K562 (cell line): Measurements from ENCODE around the gene SKAP1. TPM values are rescaled to one million over a fixed set of nuclear protein-coding genes. Genes with fewer than 3 reads are reported as not detected.
"Not testable (repeated sequence)": the region's sequence is repeated elsewhere in the genome, so short reads cannot be mapped to it uniquely, and the experiment has no call there.

Source experiments
- ATAC-seq: fragments of 200-7000 bp; cut with Tn5 transposase; 3 replicates; pipeline ENCODE4 v1.9.1; 2020; ENCODE audit warnings: moderate library complexity
- BruUV-seq: library from RNA; stranded (reverse); fragments of 400-500 nt; replicated peaks from 2 replicates; lab custom pipeline; 2021; lab: Mats Ljungman, UMichigan
- CTCF ChIA-PET: fragments of 300-600 bp; formaldehyde crosslinking; extraction: SDS; loops from one replicate; lab custom pipeline; 2021; ENCODE audit warnings: low intra/inter-chr PET ratio; lab: Yijun Ruan, JAX
- POLR2A ChIA-PET: fragments of 300-600, 350-650 bp; sonication (Branson Sonifier 250); formaldehyde crosslinking; extraction: SDS; loops from one replicate; lab custom pipeline; 2021; ENCODE audit warnings: antibody characterized with exemption, inconsistent platforms; lab: Yijun Ruan, JAX
- DNase-seq, 4 experiments: peaks; one replicate each; pipeline versions ENCODE4 v3.0.0 to v3.0.0-alpha.2; 2011 to 2018; ENCODE audit warnings: low spot score in 3 of 4, mixed read lengths in 3 of 4; ENCODE audit errors: extremely low read depth in 1 of 4
- FAIRE-seq: peaks from 2 replicates; lab custom pipeline; 2011; peaks lifted over from hg19 to GRCh38; lab: Jason Lieb, UNC
- H2AFZ ChIP-seq: 2 replicates; pipeline ENCODE4 v1.6.0; 2011; ENCODE audit warnings: low read depth, low read length, control low read depth, inconsistent platforms
- H3K27ac ChIP-seq: fragments of 200-600 bp; 3 replicates; pipeline ENCODE4 v1.8.0; 2011; ENCODE audit warnings: low read depth, mild to moderate bottlenecking, control low read depth, inconsistent platforms, low read length, moderate library complexity, mixed read lengths; ENCODE audit errors: extremely low read depth
- H3K27me3 ChIP-seq, 2 experiments: fragments of 300-600 bp in 1 of 2; 2 replicates in 1 of 2; 3 replicates in 1 of 2; pipeline versions ENCODE4 v1.6.0 to v1.8.0; 2011; ENCODE audit warnings: inconsistent platforms in 2 of 2, low read length in 2 of 2, mild to moderate bottlenecking in 1 of 2, mixed read lengths in 1 of 2, moderate library complexity in 1 of 2; ENCODE audit not compliant: control insufficient read depth in 2 of 2, insufficient read depth in 2 of 2
- H3K36me3 ChIP-seq: fragments of 300-600 bp; 3 replicates; pipeline ENCODE4 v1.8.0; 2011; ENCODE audit warnings: mild to moderate bottlenecking, low read length, inconsistent platforms; ENCODE audit not compliant: control insufficient read depth, insufficient read depth
- H3K4me1 ChIP-seq, 2 experiments: fragments of 200-600 bp in 1 of 2; replicated peaks in 1 of 2; 2 replicates in 1 of 2; 3 replicates in 1 of 2; pipeline versions ENCODE4 v1.5.1 to v1.8.0; 2011; ENCODE audit warnings: inconsistent platforms in 2 of 2, low read length in 2 of 2, mild to moderate bottlenecking in 1 of 2, mixed read lengths in 1 of 2, moderate library complexity in 1 of 2; ENCODE audit not compliant: control insufficient read depth in 2 of 2, insufficient read depth in 2 of 2
- H3K4me2 ChIP-seq: 2 replicates; pipeline ENCODE4 v1.6.1; 2011; ENCODE audit warnings: low read length, control low read depth, inconsistent platforms, mixed read lengths; ENCODE audit not compliant: insufficient read depth
- H3K4me3 ChIP-seq: fragments of 200-600 bp; sonication (generic), shearing (Covaris generic); 2 replicates; pipeline ENCODE4 v1.5.1; 2016; ENCODE audit warnings: control low read depth, inconsistent platforms
- H3K79me2 ChIP-seq: fragments of 200-600 bp; 3 replicates; pipeline ENCODE4 v1.8.0; 2011; ENCODE audit warnings: low read length, inconsistent platforms; ENCODE audit not compliant: control insufficient read depth, insufficient read depth
- H3K9ac ChIP-seq, 2 experiments: 2 replicates each; pipeline versions ENCODE4 v1.6.0 to v1.6.1; 2011; ENCODE audit warnings: low read depth in 2 of 2, low read length in 2 of 2, control low read depth in 1 of 2, inconsistent platforms in 1 of 2, mild to moderate bottlenecking in 1 of 2, mixed read lengths in 1 of 2; ENCODE audit not compliant: insufficient read depth in 1 of 2
- H3K9me1 ChIP-seq: one replicate; pipeline ENCODE4 v1.6.0; 2011; ENCODE audit warnings: inconsistent platforms, mild to moderate bottlenecking, low read length, moderate library complexity; ENCODE audit not compliant: control insufficient read depth, insufficient read depth
- H3K9me3 ChIP-seq: replicated peaks from 2 replicates; pipeline ENCODE4 v1.5.1; 2011; ENCODE audit warnings: low read depth, low read length, inconsistent platforms; ENCODE audit not compliant: control insufficient read depth, insufficient read depth
- H4K20me1 ChIP-seq: replicated peaks from 2 replicates; pipeline ENCODE4 v1.6.1; 2011; ENCODE audit warnings: low read length, inconsistent platforms, mixed read lengths; ENCODE audit not compliant: control insufficient read depth, insufficient read depth
- FOXA3 ChIP-seq, 2 experiments: fragments of 450-650 bp in 1 of 2; sonication (generic) in 1 of 2; formaldehyde crosslinking; IDR thresholded peaks in 1 of 2; conservative IDR thresholded peaks in 1 of 2; 2 replicates each; pipeline versions ENCODE4 v1.4.0 to v1.8.0; 2020 to 2022; ENCODE audit warnings: mild to moderate bottlenecking in 2 of 2, missing genetic modification reagents in 1 of 2
- NCOA4 ChIP-seq: fragments of 450-650 bp; IDR thresholded peaks from 2 replicates; pipeline ENCODE4 v1.6.1; 2018; ENCODE audit warnings: mild to moderate bottlenecking; ENCODE audit not compliant: partially characterized antibody
- RBM15 ChIP-seq: fragments of 200-400 bp; formaldehyde crosslinking; IDR thresholded peaks from 2 replicates; pipeline ENCODE4 v1.6.1; 2018; ENCODE audit warnings: mild to moderate bottlenecking, low read length, moderate library complexity; ENCODE audit not compliant: insufficient read depth
- TAF9B ChIP-seq: fragments of 450-650 bp; IDR thresholded peaks from 2 replicates; pipeline ENCODE4 v1.6.1; 2018; ENCODE audit warnings: mild to moderate bottlenecking; ENCODE audit not compliant: partially characterized antibody
- ZNF668 ChIP-seq: fragments of 250-450 bp; sonication (Bioruptor Pico); IDR thresholded peaks from 2 replicates; pipeline ENCODE4 v1.8.0; 2022; ENCODE audit warnings: mild to moderate bottlenecking, inconsistent platforms
- ZNF785 ChIP-seq: fragments of 250-450 bp; sonication (Bioruptor Pico); IDR thresholded peaks from 2 replicates; pipeline ENCODE4 v1.4.0; 2020; ENCODE audit warnings: mild to moderate bottlenecking
- WGBS: fragments of 100-300 bp; shearing (Covaris generic); methylation state at CpG from one replicate; pipeline ENCODE4 v1.1.6; 2016; ENCODE audit warnings: low coverage, mixed read lengths; ENCODE audit not compliant: insufficient coverage; ENCODE audit errors: missing lambda C conversion rate; 5-methylcytosine and 5-hydroxymethylcytosine counted together
- in situ Hi-C: fragments of 300-500 bp; cut with MboI; formaldehyde crosslinking; loops from 4 replicates; pipeline ENCODE4 v1.15.0; 2018; ENCODE audit warnings: inconsistent platforms, mixed read lengths
- intact Hi-C: fragments of 100-400 bp; cut with micrococcal nuclease; formaldehyde crosslinking; loops from 2 replicates; pipeline ENCODE4 v1.14.2; 2022
- polyA plus RNA-seq, 8 experiments: library from polyadenylated mRNA; depleted of rRNA in 4 of 8; stranded (reverse) in 5 of 8; unstranded in 3 of 8; fragments of >200 nt; fragmentation: Nextera tagmentation in 2 of 8; fragmentation: Illumina TruSeq in 1 of 8; extraction: Ambion mirVana in 2 of 8; extraction: Trizol in 1 of 8; gene quantifications; 2 replicates each; pipeline versions ENCODE4 v1.2.1 to v1.2.3, GENCODE V29; 2011 to 2014; ENCODE audit warnings: inconsistent platforms in 1 of 8, missing spikeins in 1 of 8
- total RNA-seq, 7 experiments: library from RNA; depleted of rRNA in 6 of 7; stranded (reverse); fragments of >200 nt in 6 of 7; fragmentation: Illumina TruSeq in 2 of 7; extraction: Trizol in 2 of 7; gene quantifications; 2 replicates each; pipeline versions ENCODE4 v1.2.1 to v1.2.3, GENCODE V29; 2011 to 2021; ENCODE audit warnings: low replicate concordance in 1 of 7
- TF ChIP-seq, protein P1 (sequence below): fragments of 250-450 bp; sonication (Bioruptor Pico); IDR thresholded peaks from 2 replicates; pipeline ENCODE4 v1.5.1; 2021; ENCODE audit warnings: mild to moderate bottlenecking
- TF ChIP-seq, protein P2 (sequence below), 2 experiments: IDR thresholded peaks in 1 of 2; conservative IDR thresholded peaks in 1 of 2; 2 replicates each; pipeline ENCODE4 v1.6.1; 2016; ENCODE audit warnings: low read depth in 2 of 2, mild to moderate bottlenecking in 1 of 2, missing compliant biosample characterization in 1 of 2, missing genetic modification characterization in 1 of 2, moderate library complexity in 1 of 2

SKAP1 gene
- total and polyA plus RNA-seq, 9 of the 15 experiments (the other 6 are each of a cell fraction or from before 2014, with no cell fraction given): 0.06 to 0.80 (median 0.10) TPM; not detected in 4

DNA sequence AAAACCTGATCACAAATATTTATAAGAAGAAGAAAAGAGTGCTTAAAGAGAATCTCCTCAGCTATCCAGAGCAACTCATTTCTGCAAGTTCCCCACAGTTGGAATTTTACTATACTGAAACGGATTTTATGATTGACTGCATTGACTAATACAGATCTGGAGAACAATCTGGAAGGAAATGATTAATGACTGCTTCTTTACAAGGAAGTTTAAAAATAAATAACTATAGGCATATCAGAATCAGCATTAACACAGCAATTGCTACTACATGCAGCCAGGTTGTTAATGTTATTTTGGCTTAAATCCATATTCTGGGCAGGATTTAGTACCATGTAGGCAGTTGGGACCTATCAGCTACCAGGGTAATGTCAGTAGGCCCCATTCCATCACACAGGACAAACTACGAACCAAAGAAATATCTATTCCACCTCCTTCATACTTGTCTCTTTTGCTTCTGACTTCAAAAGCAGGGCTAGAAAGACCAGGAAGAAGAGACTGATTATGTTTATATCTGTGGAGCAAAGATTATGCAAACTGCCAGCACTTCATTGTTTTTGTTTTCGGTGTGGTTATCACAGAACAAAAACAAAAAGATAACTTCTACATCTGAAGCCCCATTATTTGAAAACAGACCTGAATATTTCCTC lies 3.9 kb downstream of the SKAP1 start (continued):
- TF ChIP-seq ZNF785 (no peak), TAF9B (no peak)
- TF ChIP-seq, all 486 proteins: peak for 6

DNA sequence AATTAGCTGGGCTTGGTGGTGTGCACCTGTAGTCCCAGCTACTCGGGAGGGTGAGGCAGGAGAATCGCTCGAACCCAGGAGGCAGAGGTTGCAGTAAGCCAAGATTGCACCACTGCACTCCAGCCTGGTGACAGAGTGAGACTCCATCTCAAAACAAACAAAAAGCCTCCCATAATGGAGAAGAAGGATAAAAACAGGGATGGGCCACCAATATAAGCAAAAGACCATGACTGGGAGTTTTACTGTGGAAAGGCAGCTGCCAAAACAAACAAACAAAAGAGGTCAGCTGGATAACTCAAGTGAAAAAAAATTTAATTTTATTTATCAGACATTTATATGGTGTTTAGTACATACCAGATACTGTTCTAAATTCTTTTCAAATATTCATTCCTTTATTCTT lies 8.0 kb downstream of the SKAP1 start:
- BruUV-seq, H3K79me2 ChIP-seq, intact Hi-C loops, H3K36me3 ChIP-seq, ATAC-seq, H3K27me3 ChIP-seq, CTCF ChIA-PET, H3K4me2 ChIP-seq, H2AFZ ChIP-seq, in situ Hi-C loops, H4K20me1 ChIP-seq, H3K9me1 ChIP-seq, H3K27ac ChIP-seq, H3K4me3 ChIP-seq, H3K9me3 ChIP-seq, FAIRE-seq, DNase-seq, H3K9ac ChIP-seq: not testable (repeated sequence)
- H3K4me1 ChIP-seq: peaks cover 0 to 16% of the 10 kb centered on the region in 2 experiments; a peak in 4 of 5 replicates
- 93% methylated on average over 3 of the region's 3 CpGs for WGBS
- POLR2A ChIA-PET: interaction anchor here (1.4 to 1.5 kb wide), 2 partner anchors 10 to 17 kb away, joined by 3 to 4 read pairs; no protein-coding TSS in a partner anchor

DNA sequence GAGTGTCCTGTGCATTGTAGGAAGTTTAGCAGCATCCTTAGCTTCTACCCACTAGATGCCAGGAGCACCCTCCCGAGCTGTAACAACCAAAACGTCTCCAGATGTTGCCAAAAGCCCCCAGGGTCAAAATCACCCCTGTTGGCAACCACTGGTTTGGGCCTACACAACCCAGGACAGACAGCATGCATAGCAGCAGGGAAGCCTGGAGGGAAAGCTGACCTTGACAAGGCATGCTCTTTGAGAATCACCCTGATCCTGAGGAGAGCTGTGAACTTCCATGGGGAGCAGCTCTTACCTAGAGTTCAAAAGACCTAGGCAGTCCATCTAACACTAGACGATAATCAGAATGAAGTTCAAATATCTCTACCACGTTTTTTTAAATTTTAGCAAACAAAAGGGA lies 9.2 kb downstream of the SKAP1 start:
- FAIRE-seq: no peak
- Histone ChIP-seq H3K9ac (no peak overlapping the region), H3K27me3 (no peaks in the 10 kb centered on the region), H3K27ac (no peak overlapping the region), H4K20me1 (no peaks in the 10 kb centered on the region), H3K79me2 (no peaks in the 10 kb centered on the region), H3K4me3 (no peak overlapping the region), H3K9me1 (no peaks in the 10 kb centered on the region), H3K4me2 (no peak overlapping the region), H2AFZ (peak overlapping the region; percentile 43), H3K9me3 (no peaks in the 10 kb centered on the region), H3K36me3 (no peaks in the 10 kb centered on the region), H3K4me1 (peaks cover 0 to 9% of the 10 kb centered on the region in 2 experiments; a peak in 3 of 5 replicates)
- ChIA-PET CTCF (no interaction called here), POLR2A (interaction anchor here (1.4 to 1.5 kb wide), 2 partner anchors 8 to 18 kb away, joined by 3 to 4 read pairs; no protein-coding TSS in a partner anchor)
- BruUV-seq: no TSS peak
- in situ Hi-C loops: no loop called here
- DNase-seq: no peak
- WGBS: 32% methylated on average over 4 of the region's 4 CpGs
- ATAC-seq: no peak
- intact Hi-C loops: no loop called here
- TF ChIP-seq FOXA3 (CRISPR knock-in tag; conservative IDR thresholded peaks at IDR 0.05 in 1 of 2, IDR thresholded peaks at IDR 0.05 in 1 of 2) (no peak), NCOA4 (no peak), ZNF668 (CRISPR knock-in tag) (no peak), RBM15 (no peak)
- TF ChIP-seq, protein P1, sequence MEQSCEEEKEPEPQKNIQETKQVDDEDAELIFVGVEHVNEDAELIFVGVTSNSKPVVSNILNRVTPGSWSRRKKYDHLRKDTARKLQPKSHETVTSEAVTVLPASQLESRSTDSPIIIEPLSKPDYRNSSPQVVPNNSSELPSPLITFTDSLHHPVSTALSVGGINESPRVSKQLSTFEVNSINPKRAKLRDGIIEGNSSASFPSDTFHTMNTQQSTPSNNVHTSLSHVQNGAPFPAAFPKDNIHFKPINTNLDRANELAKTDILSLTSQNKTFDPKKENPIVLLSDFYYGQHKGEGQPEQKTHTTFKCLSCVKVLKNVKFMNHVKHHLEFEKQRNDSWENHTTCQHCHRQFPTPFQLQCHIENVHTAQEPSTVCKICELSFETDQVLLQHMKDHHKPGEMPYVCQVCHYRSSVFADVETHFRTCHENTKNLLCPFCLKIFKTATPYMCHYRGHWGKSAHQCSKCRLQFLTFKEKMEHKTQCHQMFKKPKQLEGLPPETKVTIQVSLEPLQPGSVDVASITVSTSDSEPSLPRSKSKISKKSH: no peak
- TF ChIP-seq, protein P2, sequence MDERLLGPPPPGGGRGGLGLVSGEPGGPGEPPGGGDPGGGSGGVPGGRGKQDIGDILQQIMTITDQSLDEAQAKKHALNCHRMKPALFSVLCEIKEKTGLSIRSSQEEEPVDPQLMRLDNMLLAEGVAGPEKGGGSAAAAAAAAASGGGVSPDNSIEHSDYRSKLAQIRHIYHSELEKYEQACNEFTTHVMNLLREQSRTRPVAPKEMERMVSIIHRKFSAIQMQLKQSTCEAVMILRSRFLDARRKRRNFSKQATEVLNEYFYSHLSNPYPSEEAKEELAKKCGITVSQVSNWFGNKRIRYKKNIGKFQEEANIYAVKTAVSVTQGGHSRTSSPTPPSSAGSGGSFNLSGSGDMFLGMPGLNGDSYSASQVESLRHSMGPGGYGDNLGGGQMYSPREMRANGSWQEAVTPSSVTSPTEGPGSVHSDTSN (CRISPR knock-in tag; IDR thresholded peaks at IDR 0.05; ENCODE audit: low read depth): no peak
- TF ChIP-seq, protein P2 (tag; conservative IDR thresholded peaks at IDR 0.05; ENCODE audit: low read depth): no peak
